Heart right ventricle (tissue), 16 donors: ENCODE data around the gene ZBTB7A. TPM values are rescaled to one million over a fixed set of nuclear protein-coding genes. Genes with fewer than 3 reads are reported as not detected.

Experiments
- ATAC-seq, 8 donors: fragments of 200-7000 bp; cut with Tn5 transposase; one replicate each; pipeline ENCODE4 v1.9.1; 2020; ENCODE audit warnings: mild to moderate bottlenecking in 8 of 8, moderate library complexity in 8 of 8, moderate number of reproducible peaks in 1 of 8
- DNase-seq, 2 donors: peaks; one replicate each; pipeline ENCODE4 v3.0.0-alpha.2; 2020
- H3K27ac ChIP-seq, 10 donors: fragments of 200-600 bp; sonication (generic) in 2 of 10; one replicate each; pipeline versions ENCODE4 v1.5.0 to v1.8.0; 2020 to 2022; ENCODE audit warnings: mild to moderate bottlenecking in 3 of 10
- H3K27me3 ChIP-seq, 7 donors: fragments of 200-600 bp; one replicate each; pipeline ENCODE4 v1.8.0; 2021 to 2022; ENCODE audit warnings: mild to moderate bottlenecking in 2 of 7
- H3K36me3 ChIP-seq, 9 donors: fragments of 200-600 bp; sonication (generic) in 1 of 9; one replicate each; pipeline versions ENCODE4 v1.5.0 to v1.8.0; 2020 to 2022; ENCODE audit warnings: mild to moderate bottlenecking in 2 of 9
- H3K4me1 ChIP-seq, 9 donors: fragments of 200-600 bp; sonication (generic) in 1 of 9; one replicate each; pipeline versions ENCODE4 v1.5.0 to v1.8.0; 2020 to 2022; ENCODE audit warnings: mild to moderate bottlenecking in 4 of 9
- H3K4me3 ChIP-seq, 10 donors: fragments of 200-600 bp; sonication (generic) in 2 of 10; one replicate each; pipeline versions ENCODE4 v1.5.0 to v1.8.0; 2020 to 2022; ENCODE audit warnings: mild to moderate bottlenecking in 7 of 10, moderate library complexity in 2 of 10
- H3K9me3 ChIP-seq, 11 donors: fragments of 200-600 bp in 10 of 11; sonication (generic) in 2 of 11; one replicate each; pipeline versions ENCODE4 v1.5.0 to v1.8.0; 2013 to 2022; ENCODE audit warnings: mild to moderate bottlenecking in 2 of 11, control low read depth in 1 of 11, moderate library complexity in 1 of 11
- WGBS, 2 donors: extraction: QIAGEN DNeasy Blood & Tissue Kit; methylation state at CpG; one replicate each; pipeline ENCODE4 v1.1.7; 2013; ENCODE audit warnings: inconsistent platforms in 1 of 2; 5-methylcytosine and 5-hydroxymethylcytosine counted together
- intact Hi-C, 10 donors: fragments of 100-400 bp; cut with DNase I; formaldehyde crosslinking; loops; one replicate each; pipeline versions ENCODE4 v1.11.1 to v1.14.2; 2022
- polyA plus RNA-seq, 2 donors: library from polyadenylated mRNA; stranded (reverse); fragments of 200-250 nt; gene quantifications; one replicate each; pipeline ENCODE4 v1.2.3, GENCODE V29; 2013
- total RNA-seq, 10 donors: library from RNA; stranded (reverse); fragmentation: NEBNext Ultra II Directional in 3 of 10; extraction: Animal tissue kit (Norgen Biotek cat#: 25700) in 3 of 10; gene quantifications; one replicate each; pipeline versions ENCODE4 v1.2.1 to v1.2.4, GENCODE V29; 2021 to 2023
- TF ChIP-seq, protein P1 (sequence below), 9 donors: fragments of 200-600 bp; sonication (generic) in 2 of 9; IDR thresholded peaks; one replicate each; pipeline versions ENCODE4 v1.5.0 to v1.8.0; 2021 to 2022; ENCODE audit warnings: antibody characterized with exemption in 9 of 9, mild to moderate bottlenecking in 5 of 9, moderate library complexity in 1 of 9
- donor health status: Arrhythmogenic right ventricular cardiomyopathy.
- donor health status: ischemic (EF 13 %, LVEDD 7.1; RV severe dilation, severe dysfunction).
- donor health status: healthy with polysubstance abuse.
- donor health status: DM: no; HTN: yes; CAD: no.
- donor health status: DM: no; HTN: no; CAD: no.
- donor health status: ischemic (EF 25% LVEDD 6.9; RV normal size, moderate dysfunction).
- donor health status: ischemic (EF 25% LVEDD 5.7; RV mildly dilated, moderate dysfunction).
- donor health status: healthy.
- donor health status: DM: yes; HTN: yes; CAD: no.
- donor health status: Ischemic cardiomyopathy.
- donor health status: ischemic (EF 35%, LVEDD 5.7; RV mildly dilated, moderate dysfunction).
- donor health status: nonischemic (EF 11% LVEDD 7.7; RV severe dilation, severe dysfunction).
- donor health status: DM: yes; HTN: yes; CAD: no.
- donor health status: PGD.
- donor health status: ischemic (EF 29% LVEDD 5.4; RV normal size, mild dysfunction).
- donor health status: nonischemic (EF 23%, LVEDD 6.1; RV moderate dilation, normal function).

Gene ZBTB7A
- total and polyA plus RNA-seq, 12 donors = 9.6 to 40.5 (median 25.2) TPM

DNA sequence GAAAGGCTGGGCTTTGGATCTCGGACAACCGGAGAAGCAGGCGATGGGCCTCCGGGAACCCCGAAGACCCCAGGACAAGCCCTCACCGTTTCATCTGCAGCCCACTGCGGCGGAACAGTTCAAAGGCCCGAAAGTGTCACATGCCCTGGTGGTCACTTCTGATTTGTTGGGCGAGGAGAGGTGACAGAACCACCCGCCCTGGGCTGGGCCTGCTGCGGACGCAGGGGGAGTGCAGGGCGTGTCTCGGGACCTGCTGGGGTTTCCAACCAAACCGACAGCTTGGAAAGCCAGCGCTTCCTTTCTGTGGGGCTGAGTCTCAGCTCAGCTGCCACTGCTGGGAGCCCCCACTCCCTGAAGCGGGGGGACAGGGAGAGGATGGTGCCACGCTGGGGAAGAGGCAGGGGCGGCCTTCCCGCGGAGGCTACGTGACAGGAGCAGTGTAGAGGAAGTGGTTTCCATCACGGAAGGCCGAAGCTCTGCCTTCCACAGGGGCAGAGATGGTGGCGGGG lies 22.8 kb upstream of the ZBTB7A start:
- 84 to 90% methylated on average over 26 of the region's 26 CpGs for WGBS, 2 donors
- no peaks in the 10 kb centered on the region for H3K27me3 ChIP-seq
- peaks cover 0 to 44% (median 1%) of the 10 kb centered on the region in 9 donors for H3K4me1 ChIP-seq
- H3K4me3 ChIP-seq = peak overlapping the region in 5 of 10 donors; percentile 22 to 50 (median 35)
- TF ChIP-seq, protein P1, sequence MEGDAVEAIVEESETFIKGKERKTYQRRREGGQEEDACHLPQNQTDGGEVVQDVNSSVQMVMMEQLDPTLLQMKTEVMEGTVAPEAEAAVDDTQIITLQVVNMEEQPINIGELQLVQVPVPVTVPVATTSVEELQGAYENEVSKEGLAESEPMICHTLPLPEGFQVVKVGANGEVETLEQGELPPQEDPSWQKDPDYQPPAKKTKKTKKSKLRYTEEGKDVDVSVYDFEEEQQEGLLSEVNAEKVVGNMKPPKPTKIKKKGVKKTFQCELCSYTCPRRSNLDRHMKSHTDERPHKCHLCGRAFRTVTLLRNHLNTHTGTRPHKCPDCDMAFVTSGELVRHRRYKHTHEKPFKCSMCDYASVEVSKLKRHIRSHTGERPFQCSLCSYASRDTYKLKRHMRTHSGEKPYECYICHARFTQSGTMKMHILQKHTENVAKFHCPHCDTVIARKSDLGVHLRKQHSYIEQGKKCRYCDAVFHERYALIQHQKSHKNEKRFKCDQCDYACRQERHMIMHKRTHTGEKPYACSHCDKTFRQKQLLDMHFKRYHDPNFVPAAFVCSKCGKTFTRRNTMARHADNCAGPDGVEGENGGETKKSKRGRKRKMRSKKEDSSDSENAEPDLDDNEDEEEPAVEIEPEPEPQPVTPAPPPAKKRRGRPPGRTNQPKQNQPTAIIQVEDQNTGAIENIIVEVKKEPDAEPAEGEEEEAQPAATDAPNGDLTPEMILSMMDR (IDR thresholded peaks at IDR 0.05) = no peak
- ATAC-seq = peak; percentile 25 to 80 (median 53)
- intact Hi-C loops = no loop called here
- H3K27ac ChIP-seq = peak overlapping the region in 8 of 10 donors; percentile 25 to 86 (median 50)
- peaks cover 0 to 57% (median 7%) of the 10 kb centered on the region in 9 donors for H3K36me3 ChIP-seq
- peak in 1 of 2 donors; percentile 48 for DNase-seq
- H3K9me3 ChIP-seq = no peaks in the 10 kb centered on the region

DNA sequence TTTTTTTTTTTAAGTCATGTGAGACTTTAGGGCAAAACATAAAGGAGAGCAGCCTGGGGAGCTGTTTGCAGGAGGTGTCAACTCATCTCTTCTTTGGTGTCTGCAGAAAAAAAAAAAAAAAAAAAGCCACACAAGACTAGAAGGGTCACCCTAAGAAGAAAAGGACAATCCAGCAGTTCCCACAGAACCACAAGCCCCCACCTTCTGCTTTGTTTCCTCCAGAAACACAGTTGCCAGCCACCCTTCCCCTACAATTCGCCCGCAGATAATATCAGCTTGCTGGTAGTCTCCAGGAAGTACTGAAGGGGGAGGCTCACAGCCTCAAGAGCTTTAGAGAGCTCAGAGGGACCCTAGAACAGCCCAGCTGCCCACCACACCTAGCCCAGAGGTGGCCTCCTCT lies 22.3 kb upstream of the ZBTB7A start:
- ATAC-seq (peak in 5 of 8 donors; percentile 4 to 27 (median 21)), DNase-seq (no peak)
- H3K27me3 ChIP-seq = no peaks in the 10 kb centered on the region
- WGBS, 2 donors = 64 to 89% methylated on average over 2 of the region's 2 CpGs
- H3K9me3 ChIP-seq = no peaks in the 10 kb centered on the region
- H3K4me3 ChIP-seq = peak overlapping the region in 5 of 10 donors; percentile 22 to 50 (median 35)
- intact Hi-C loops = no loop called here
- peaks cover 0 to 52% (median 4%) of the 10 kb centered on the region in 9 donors for H3K36me3 ChIP-seq
- H3K27ac ChIP-seq = peak overlapping the region in 8 of 10 donors; percentile 25 to 86 (median 50)
- peaks cover 0 to 49% (median 6%) of the 10 kb centered on the region in 9 donors for H3K4me1 ChIP-seq
- TF ChIP-seq, protein P1 (IDR thresholded peaks at IDR 0.05) = no peak

DNA sequence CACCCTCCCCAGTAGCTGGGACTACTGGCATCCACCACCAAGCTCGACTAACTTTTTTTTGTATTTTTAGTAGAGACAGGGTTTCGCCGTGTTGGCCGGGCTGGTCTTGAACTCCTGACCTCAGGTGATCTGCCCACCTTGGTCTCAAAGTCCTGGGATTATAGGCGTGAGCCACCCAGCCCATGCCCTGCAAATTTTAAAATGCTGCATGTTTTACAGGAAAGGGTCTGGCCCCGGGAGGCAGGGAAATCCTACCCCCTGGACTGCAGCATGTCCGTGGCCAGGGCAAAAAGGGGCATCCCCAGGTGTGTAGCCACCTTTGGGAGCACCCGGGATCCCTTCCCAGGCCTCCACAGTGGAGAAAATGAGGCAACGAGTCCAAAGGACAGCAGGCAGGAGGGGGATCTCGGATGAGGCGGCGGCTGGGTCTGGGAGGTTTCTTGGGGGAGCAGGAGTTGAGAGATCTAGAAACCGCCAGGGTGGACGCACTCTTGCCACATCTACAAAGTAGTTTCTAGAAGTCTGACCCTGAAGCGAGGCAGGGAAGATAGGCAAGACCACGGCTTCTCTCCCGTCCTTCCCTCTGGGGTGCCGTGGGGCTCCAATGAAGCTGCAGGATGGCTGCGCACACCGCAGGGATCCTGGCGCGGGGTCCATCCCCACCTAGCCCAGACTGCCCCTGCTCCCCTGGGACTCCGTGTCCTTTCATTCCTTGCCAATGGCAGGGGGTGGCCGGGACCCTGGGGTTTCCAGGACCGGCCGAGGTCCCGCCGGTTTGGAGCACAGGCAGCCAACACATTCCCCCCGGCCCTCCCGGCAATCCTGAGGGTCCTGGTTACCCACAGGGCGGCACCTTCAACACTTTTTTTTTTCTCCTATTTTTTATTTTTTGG lies 21.3 kb upstream of the ZBTB7A start:
- Histone ChIP-seq H3K4me1 (peaks cover 0 to 55% (median 11%) of the 10 kb centered on the region in 9 donors), H3K4me3 (no peak overlapping the region), H3K9me3 (no peaks in the 10 kb centered on the region), H3K36me3 (peaks cover 0 to 42% (median 4%) of the 10 kb centered on the region in 9 donors), H3K27me3 (no peaks in the 10 kb centered on the region), H3K27ac (peak overlapping the region in 1 of 10 donors; percentile 86)
- ATAC-seq (peak in 1 of 8 donors; percentile 32), DNase-seq (no peak)
- TF ChIP-seq, protein P1 (IDR thresholded peaks at IDR 0.05) = no peak
- intact Hi-C loops = no loop called here
- WGBS, 2 donors = 85 to 87% methylated on average over 30 to 31 of the region's 31 CpGs

DNA sequence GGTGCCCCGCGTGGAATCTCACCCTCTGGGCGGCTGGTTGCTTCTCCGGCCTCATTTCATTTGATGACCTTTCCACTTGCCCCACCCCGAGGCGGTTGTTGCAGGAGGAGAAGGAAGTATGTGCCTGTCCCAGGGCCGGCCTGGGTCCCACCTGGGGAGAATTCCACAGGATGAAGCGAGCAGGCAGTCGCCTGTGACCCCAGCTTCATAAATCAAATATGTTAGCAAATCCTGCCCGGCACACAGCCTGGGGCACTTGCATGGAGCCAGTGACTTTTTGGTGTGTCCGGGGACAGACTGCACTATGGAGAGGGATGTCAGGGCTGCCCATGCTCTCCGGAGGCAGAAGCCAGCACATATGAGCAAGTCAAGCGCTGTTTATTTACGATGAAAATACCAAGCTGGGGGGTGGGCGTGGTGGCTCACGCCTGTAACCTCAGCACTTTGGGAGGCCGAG lies 19.7 kb upstream of the ZBTB7A start:
- Histone ChIP-seq H3K4me1 (peaks cover 0 to 55% (median 11%) of the 10 kb centered on the region in 9 donors), H3K27ac (peak overlapping the region in 1 of 10 donors; percentile 8), H3K9me3 (no peaks in the 10 kb centered on the region), H3K36me3 (peaks cover 0 to 26% (median 3%) of the 10 kb centered on the region in 9 donors), H3K27me3 (no peaks in the 10 kb centered on the region), H3K4me3 (no peak overlapping the region)
- no peak for DNase-seq
- intact Hi-C loops = no loop called here
- WGBS, 2 donors = 64 to 70% methylated on average over 17 of the region's 17 CpGs
- TF ChIP-seq, protein P1 (IDR thresholded peaks at IDR 0.05) = no peak
- no peak for ATAC-seq
